Upper lobe of left lung (tissue), 6 donors: ENCODE results near the gene ADAMTS14. TPM values are rescaled to one million over a fixed set of nuclear protein-coding genes. Genes with fewer than 3 reads are reported as not detected.

Source experiments
- ATAC-seq, 2 donors: fragments of 200-7000 bp; cut with Tn5 transposase; one replicate each; pipeline ENCODE4 v1.9.1; 2022; ENCODE audit warnings: mild to moderate bottlenecking in 2 of 2, moderate library complexity in 2 of 2; ENCODE audit not compliant: low FRiP score in 2 of 2
- DNase-seq, 2 donors: peaks; one replicate each; pipeline ENCODE4 v3.0.0-alpha.2; 2019 to 2020
- H3K27ac ChIP-seq, 4 donors: fragments of 200-600 bp; sonication (generic); one replicate each; pipeline ENCODE4 v1.5.1; 2016 to 2019
- H3K27me3 ChIP-seq, 4 donors: fragments of 200-600 bp; sonication (generic); one replicate each; pipeline ENCODE4 v1.5.1; 2017 to 2019
- H3K36me3 ChIP-seq, 4 donors: fragments of 200-600 bp; sonication (generic); one replicate each; pipeline ENCODE4 v1.5.1; 2016 to 2019
- H3K4me1 ChIP-seq, 4 donors: fragments of 200-600 bp; sonication (generic); one replicate each; pipeline ENCODE4 v1.5.1; 2018 to 2019
- H3K4me3 ChIP-seq, 4 donors: fragments of 200-600 bp; sonication (generic); one replicate each; pipeline ENCODE4 v1.5.1; 2017 to 2019; ENCODE audit warnings: mild to moderate bottlenecking in 2 of 4, moderate library complexity in 1 of 4
- H3K9me3 ChIP-seq, 4 donors: fragments of 200-600 bp; sonication (generic); one replicate each; pipeline ENCODE4 v1.5.1; 2018 to 2019
- EP300 ChIP-seq, 4 donors: sonication (generic); formaldehyde crosslinking; IDR thresholded peaks; one replicate each; pipeline ENCODE4 v1.5.1; 2017; ENCODE audit warnings: antibody characterized with exemption in 4 of 4, control low read depth in 2 of 4
- POLR2A ChIP-seq, 4 donors: fragments of 450-650 bp; IDR thresholded peaks; one replicate each; pipeline ENCODE4 v1.5.1; 2016 to 2017; ENCODE audit warnings: antibody characterized with exemption in 4 of 4, mild to moderate bottlenecking in 2 of 4
- POLR2AphosphoS5 ChIP-seq, 2 donors: sonication (generic); formaldehyde crosslinking; IDR thresholded peaks; one replicate each; pipeline ENCODE4 v1.5.1; 2017; ENCODE audit warnings: antibody characterized with exemption in 2 of 2
- WGBS, 2 donors: methylation state at CpG; one replicate each; pipeline ENCODE4 v1.1.5; 2017 to 2018; 5-methylcytosine and 5-hydroxymethylcytosine counted together
- total RNA-seq, 6 donors: library from RNA; depleted of rRNA in 4 of 6; stranded (reverse); fragments of >200 nt in 4 of 6; gene quantifications; one replicate each; pipeline versions ENCODE4 v1.1.0 to v1.2.1, GENCODE V29; 2016 to 2021
- TF ChIP-seq, protein P1 (sequence below), 6 experiments: fragments of 450-650 bp in 4 of 6; fragments of 200-600 bp in 2 of 6; sonication (generic) in 2 of 6; IDR thresholded peaks; one replicate each; pipeline ENCODE4 v1.5.1; 2016 to 2019; ENCODE audit warnings: antibody characterized with exemption in 6 of 6
- donor health status: DM: no; HTN: no; CAD: no; lungs with moderate emphysema.
- donor health status: DM: no; HTN: yes; CAD: no; lungs with severe emphysema.

The ADAMTS14 gene
- total RNA-seq, 6 donors from 2014 or later: 0.15 to 3.1 (median 0.45) TPM

DNA sequence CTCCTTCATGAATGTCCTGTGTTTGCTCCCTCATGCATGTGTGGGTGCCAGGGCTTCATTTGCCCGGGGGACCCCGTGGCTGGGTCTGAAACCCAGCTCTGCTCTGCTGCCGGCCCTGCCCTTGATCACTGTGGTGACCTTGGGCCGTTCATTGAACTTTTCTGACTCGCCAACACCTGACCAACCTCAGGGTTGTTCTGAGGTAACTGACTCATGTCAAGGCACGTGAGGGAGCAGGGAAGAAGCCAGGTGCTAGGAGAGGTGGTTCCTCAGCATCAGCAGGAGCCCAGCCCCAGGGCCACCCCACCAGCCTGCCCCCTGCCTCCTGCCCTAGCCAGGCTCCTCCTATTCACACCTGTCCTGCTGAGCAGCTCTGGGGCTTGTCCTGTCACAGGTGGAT lies 64.9 kb downstream of the ADAMTS14 start:
- DNase-seq (no peak), ATAC-seq (no peak)
- no peaks in the 10 kb centered on the region for H3K27me3 ChIP-seq
- H3K4me3 ChIP-seq: no peak overlapping the region
- 68 to 95% methylated on average over 4 to 6 of the region's 6 CpGs for WGBS, 2 donors
- H3K4me1 ChIP-seq: peaks cover 4 to 6% (median 5%) of the 10 kb centered on the region in 4 donors
- no peaks in the 10 kb centered on the region for H3K9me3 ChIP-seq
- H3K27ac ChIP-seq: no peak overlapping the region
- no peaks in the 10 kb centered on the region for H3K36me3 ChIP-seq
- TF ChIP-seq POLR2AphosphoS5 (IDR thresholded peaks at IDR 0.05) (no peak), POLR2A (IDR thresholded peaks at IDR 0.05) (no peak), EP300 (IDR thresholded peaks at IDR 0.05) (no peak)
- TF ChIP-seq, protein P1, sequence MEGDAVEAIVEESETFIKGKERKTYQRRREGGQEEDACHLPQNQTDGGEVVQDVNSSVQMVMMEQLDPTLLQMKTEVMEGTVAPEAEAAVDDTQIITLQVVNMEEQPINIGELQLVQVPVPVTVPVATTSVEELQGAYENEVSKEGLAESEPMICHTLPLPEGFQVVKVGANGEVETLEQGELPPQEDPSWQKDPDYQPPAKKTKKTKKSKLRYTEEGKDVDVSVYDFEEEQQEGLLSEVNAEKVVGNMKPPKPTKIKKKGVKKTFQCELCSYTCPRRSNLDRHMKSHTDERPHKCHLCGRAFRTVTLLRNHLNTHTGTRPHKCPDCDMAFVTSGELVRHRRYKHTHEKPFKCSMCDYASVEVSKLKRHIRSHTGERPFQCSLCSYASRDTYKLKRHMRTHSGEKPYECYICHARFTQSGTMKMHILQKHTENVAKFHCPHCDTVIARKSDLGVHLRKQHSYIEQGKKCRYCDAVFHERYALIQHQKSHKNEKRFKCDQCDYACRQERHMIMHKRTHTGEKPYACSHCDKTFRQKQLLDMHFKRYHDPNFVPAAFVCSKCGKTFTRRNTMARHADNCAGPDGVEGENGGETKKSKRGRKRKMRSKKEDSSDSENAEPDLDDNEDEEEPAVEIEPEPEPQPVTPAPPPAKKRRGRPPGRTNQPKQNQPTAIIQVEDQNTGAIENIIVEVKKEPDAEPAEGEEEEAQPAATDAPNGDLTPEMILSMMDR (IDR thresholded peaks at IDR 0.05): no peak

DNA sequence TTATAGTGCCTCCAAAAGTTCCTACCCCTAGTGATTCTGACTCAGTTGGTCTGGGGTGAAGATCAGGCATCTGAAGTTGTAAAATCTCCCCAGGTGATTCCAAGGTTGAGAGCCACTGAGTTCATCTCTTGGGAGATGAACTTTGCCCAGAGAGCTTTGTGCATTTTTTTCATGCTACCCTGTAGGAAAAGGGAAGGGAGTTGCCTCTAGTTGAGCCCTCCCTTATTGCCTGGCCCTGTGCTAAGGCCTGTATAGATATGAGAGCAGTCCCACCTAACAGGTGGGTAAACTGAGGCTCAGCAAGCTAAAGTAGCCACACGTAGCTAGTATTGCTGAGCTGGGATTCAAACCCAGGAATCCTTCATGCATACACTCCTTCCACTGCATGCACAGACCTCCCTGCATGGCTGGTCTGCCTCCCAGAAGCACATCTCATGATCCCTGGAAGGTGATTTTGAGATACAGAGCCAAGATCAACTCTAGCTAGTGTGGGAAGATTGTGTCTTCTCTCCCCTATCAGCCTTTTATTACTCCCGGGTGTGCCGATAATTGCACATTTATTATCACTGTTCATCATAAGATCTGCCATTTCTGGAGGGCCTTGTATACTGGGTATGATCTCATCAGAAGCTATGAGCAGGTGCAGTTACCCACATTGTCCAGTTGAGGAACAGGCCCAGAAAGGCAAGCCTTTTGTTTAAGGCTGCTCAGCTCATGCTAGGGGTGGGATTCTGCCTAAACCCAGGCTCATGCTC lies 65.9 kb downstream of the ADAMTS14 start:
- ATAC-seq (no peak), DNase-seq (no peak)
- Histone ChIP-seq H3K27ac (no peak overlapping the region), H3K36me3 (no peaks in the 10 kb centered on the region), H3K4me3 (no peak overlapping the region), H3K27me3 (no peaks in the 10 kb centered on the region), H3K9me3 (no peaks in the 10 kb centered on the region), H3K4me1 (peaks cover 13 to 15% (median 14%) of the 10 kb centered on the region in 4 donors)
- TF ChIP-seq POLR2A (IDR thresholded peaks at IDR 0.05): no peak
- TF ChIP-seq, protein P1 (IDR thresholded peaks at IDR 0.05): no peak
- no peak for TF ChIP-seq POLR2AphosphoS5 (IDR thresholded peaks at IDR 0.05)
- TF ChIP-seq EP300 (IDR thresholded peaks at IDR 0.05): no peak
- WGBS, 2 donors: 77 to 89% methylated on average over 3 of the region's 3 CpGs

DNA sequence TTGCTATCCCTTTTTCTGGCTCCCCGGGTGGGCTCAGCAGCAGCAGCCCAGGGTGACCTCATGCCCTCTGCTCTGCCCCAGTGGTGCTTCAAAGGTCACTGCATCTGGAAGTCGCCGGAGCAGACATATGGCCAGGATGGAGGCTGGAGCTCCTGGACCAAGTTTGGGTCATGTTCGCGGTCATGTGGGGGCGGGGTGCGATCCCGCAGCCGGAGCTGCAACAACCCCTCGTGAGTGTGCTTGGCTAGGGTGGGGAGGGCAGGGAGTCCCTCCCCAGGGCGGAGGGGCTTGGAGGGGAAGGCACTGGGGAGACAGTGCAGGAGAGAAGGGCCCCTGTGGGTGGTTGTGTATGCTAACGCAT lies 66.4 kb downstream of the ADAMTS14 start:
- DNase-seq: no peak
- 91 to 93% methylated on average over 12 of the region's 12 CpGs for WGBS, 2 donors
- no peak for ATAC-seq
- Histone ChIP-seq H3K27ac (no peak overlapping the region), H3K4me1 (peaks cover 18 to 21% (median 19%) of the 10 kb centered on the region in 4 donors), H3K36me3 (no peaks in the 10 kb centered on the region), H3K27me3 (no peaks in the 10 kb centered on the region), H3K9me3 (no peaks in the 10 kb centered on the region), H3K4me3 (no peak overlapping the region)
- TF ChIP-seq POLR2A (IDR thresholded peaks at IDR 0.05) (no peak), POLR2AphosphoS5 (IDR thresholded peaks at IDR 0.05) (no peak), EP300 (IDR thresholded peaks at IDR 0.05) (no peak)
- TF ChIP-seq, protein P1 (IDR thresholded peaks at IDR 0.05): no peak

DNA sequence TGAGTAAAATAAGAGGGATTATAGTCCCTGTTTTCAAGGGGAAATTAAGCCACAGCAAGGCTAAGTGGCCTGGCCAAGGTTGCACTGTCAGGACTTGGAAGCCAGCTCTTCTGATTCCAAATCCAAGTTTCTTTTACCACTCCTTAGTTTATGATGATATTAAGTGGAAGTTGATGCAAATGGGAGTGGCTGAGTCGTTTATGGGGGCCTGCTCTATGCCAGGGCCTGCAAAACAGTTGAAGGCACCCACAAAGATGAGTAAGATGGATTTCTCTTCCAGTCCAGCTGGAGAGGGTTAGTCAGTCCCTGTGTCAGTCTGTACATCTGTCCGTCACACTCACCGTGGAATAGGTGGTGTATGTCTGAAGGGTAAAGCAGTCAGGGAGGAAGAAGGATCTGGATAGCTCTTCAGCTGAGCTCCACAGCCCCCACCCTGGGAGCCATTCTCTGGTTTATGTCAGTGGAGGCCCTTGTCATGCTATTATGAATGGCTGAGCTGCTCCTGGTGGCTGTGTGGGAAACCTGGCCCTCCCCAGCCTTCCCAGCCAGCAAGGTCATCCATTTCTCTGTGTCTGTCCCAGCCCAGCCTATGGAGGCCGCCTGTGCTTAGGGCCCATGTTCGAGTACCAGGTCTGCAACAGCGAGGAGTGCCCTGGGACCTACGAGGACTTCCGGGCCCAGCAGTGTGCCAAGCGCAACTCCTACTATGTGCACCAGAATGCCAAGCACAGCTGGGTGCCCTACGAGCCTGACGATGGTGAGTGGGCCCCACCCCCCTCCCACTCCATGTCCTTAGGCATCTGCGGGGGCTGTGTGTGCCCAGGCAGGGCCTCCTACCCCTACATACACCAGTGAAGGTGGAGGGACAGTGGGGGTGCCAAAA lies 68.3 kb downstream of the ADAMTS14 start:
- peaks cover 18 to 22% (median 22%) of the 10 kb centered on the region in 4 donors for H3K4me1 ChIP-seq
- WGBS, 2 donors: 85 to 90% methylated on average over 10 to 12 of the region's 12 CpGs
- H3K9me3 ChIP-seq: no peaks in the 10 kb centered on the region
- H3K4me3 ChIP-seq: no peak overlapping the region
- no peak overlapping the region for H3K27ac ChIP-seq
- TF ChIP-seq, protein P1 (IDR thresholded peaks at IDR 0.05): no peak
- DNase-seq: no peak
- H3K36me3 ChIP-seq: no peaks in the 10 kb centered on the region
- no peak for ATAC-seq
- H3K27me3 ChIP-seq: no peaks in the 10 kb centered on the region
